DND-41 (cell line): ENCODE results near the gene REXO4.

Experiments
- ATAC-seq: fragments of 200-7000 bp; cut with Tn5 transposase; 3 replicates; pipeline ENCODE4 v1.9.1; 2021; ENCODE audit warnings: low read depth; ENCODE audit not compliant: insufficient read depth
- DNase-seq: peaks from one replicate; pipeline ENCODE4 v3.0.0-alpha.2; 2020
- H2AFZ ChIP-seq: 2 replicates; pipeline ENCODE4 v1.6.0; 2012; ENCODE audit warnings: low read depth, low read length
- H3K27ac ChIP-seq: 2 replicates; pipeline ENCODE4 v1.5.1; 2012; ENCODE audit warnings: low read length, inconsistent platforms
- H3K27me3 ChIP-seq: fragments of 200-600 bp; sonication (generic); 2 replicates; pipeline ENCODE4 v1.6.0; 2012; ENCODE audit warnings: low read length, mild to moderate bottlenecking, inconsistent platforms; ENCODE audit not compliant: insufficient read depth, poor library complexity
- H3K36me3 ChIP-seq: 2 replicates; pipeline ENCODE4 v1.5.1; 2012; ENCODE audit warnings: low read length, inconsistent platforms; ENCODE audit not compliant: insufficient read depth
- H3K4me1 ChIP-seq: 2 replicates; pipeline ENCODE4 v1.5.1; 2012; ENCODE audit warnings: mild to moderate bottlenecking, low read length; ENCODE audit not compliant: insufficient read depth
- H3K4me2 ChIP-seq: 2 replicates; pipeline ENCODE4 v1.6.0; 2012; ENCODE audit warnings: mild to moderate bottlenecking, moderate library complexity, low read length, inconsistent platforms; ENCODE audit not compliant: insufficient read depth
- H3K4me3 ChIP-seq, 2 experiments: fragments of 200-600 bp in 1 of 2; shearing (Covaris generic) in 1 of 2; 2 replicates each; pipeline ENCODE4 v1.5.1; 2012 to 2016; ENCODE audit warnings: inconsistent platforms in 2 of 2, low read length in 2 of 2, mild to moderate bottlenecking in 2 of 2, low read depth in 1 of 2, moderate library complexity in 1 of 2
- H3K79me2 ChIP-seq: 2 replicates; pipeline ENCODE4 v1.6.0; 2012; ENCODE audit warnings: low read length, inconsistent platforms; ENCODE audit not compliant: insufficient read depth
- H3K9ac ChIP-seq: 2 replicates; pipeline ENCODE4 v1.6.0; 2012; ENCODE audit warnings: low read depth, mild to moderate bottlenecking, inconsistent platforms, low read length, moderate library complexity
- H3K9me3 ChIP-seq: 2 replicates; pipeline ENCODE4 v1.5.1; 2012; ENCODE audit warnings: low read length, moderate library complexity, mild to moderate bottlenecking, inconsistent platforms; ENCODE audit not compliant: insufficient read depth, severe bottlenecking
- H4K20me1 ChIP-seq: 2 replicates; pipeline ENCODE4 v1.6.0; 2012; ENCODE audit warnings: low read length; ENCODE audit not compliant: insufficient read depth
- CTCF ChIP-seq: IDR thresholded peaks from 2 replicates; pipeline ENCODE4 v1.5.1; 2012; ENCODE audit warnings: borderline replicate concordance, low read length, moderate library complexity, mild to moderate bottlenecking; ENCODE audit not compliant: poor library complexity, severe bottlenecking; ENCODE audit errors: extremely low read depth
- EZH2 ChIP-seq: IDR thresholded peaks from 3 replicates; pipeline ENCODE4 v1.6.1; 2012; ENCODE audit warnings: borderline replicate concordance, low read depth, mild to moderate bottlenecking, moderate library complexity, low read length, inconsistent platforms; ENCODE audit not compliant: severe bottlenecking

Gene REXO4

GRCh38 chr9:133439337-133439736, 21.5 kb upstream of the REXO4 start:
- DNase-seq (no peak), ATAC-seq (no peak)
- H3K27me3 ChIP-seq, result no peaks in the 10 kb centered on the region
- no peaks in the 10 kb centered on the region for H3K36me3 ChIP-seq
- H3K27ac ChIP-seq, result no peak overlapping the region
- no peak overlapping the region for H3K4me3 ChIP-seq
- H3K4me2 ChIP-seq, result no peak overlapping the region
- H2AFZ ChIP-seq, result no peak overlapping the region
- TF ChIP-seq EZH2, result no peak
- no peak for TF ChIP-seq CTCF
- H4K20me1 ChIP-seq, result no peaks in the 10 kb centered on the region
- no peaks in the 10 kb centered on the region for H3K9me3 ChIP-seq
- H3K4me1 ChIP-seq, result no peaks in the 10 kb centered on the region
- no peak overlapping the region for H3K9ac ChIP-seq
- no peaks in the 10 kb centered on the region for H3K79me2 ChIP-seq

GRCh38 chr9:133437753-133438531, 20.1 kb upstream of the REXO4 start:
- Histone ChIP-seq H4K20me1 (no peaks in the 10 kb centered on the region), H3K36me3 (no peaks in the 10 kb centered on the region), H3K27me3 (no peaks in the 10 kb centered on the region), H3K9me3 (no peaks in the 10 kb centered on the region), H3K9ac (no peak overlapping the region), H3K4me3 (no peak overlapping the region), H3K79me2 (no peaks in the 10 kb centered on the region), H3K4me1 (no peaks in the 10 kb centered on the region), H2AFZ (no peak overlapping the region), H3K4me2 (no peak overlapping the region), H3K27ac (no peak overlapping the region)
- TF ChIP-seq EZH2 (no peak), CTCF (no peak)
- no peak for DNase-seq
- no peak for ATAC-seq

- Histone ChIP-seq H3K27me3 (no peaks in the 10 kb centered on the region), H3K27ac (no peak overlapping the region), H3K4me1 (no peaks in the 10 kb centered on the region), H3K4me3 (no peak overlapping the region), H3K36me3 (no peaks in the 10 kb centered on the region), H3K4me2 (no peak overlapping the region), H4K20me1 (no peaks in the 10 kb centered on the region), H3K79me2 (no peaks in the 10 kb centered on the region), H3K9ac (no peak overlapping the region), H2AFZ (no peak overlapping the region), H3K9me3 (no peaks in the 10 kb centered on the region)
- TF ChIP-seq EZH2, result no peak
- TF ChIP-seq CTCF, result no peak
- ATAC-seq (no peak), DNase-seq (no peak)
These were observed 18.9 kb upstream of the REXO4 start for GRCh38 chr9:133436681-133437080.
